Measurements from ENCODE around the gene SCAPER.

Gene SCAPER

DNA sequence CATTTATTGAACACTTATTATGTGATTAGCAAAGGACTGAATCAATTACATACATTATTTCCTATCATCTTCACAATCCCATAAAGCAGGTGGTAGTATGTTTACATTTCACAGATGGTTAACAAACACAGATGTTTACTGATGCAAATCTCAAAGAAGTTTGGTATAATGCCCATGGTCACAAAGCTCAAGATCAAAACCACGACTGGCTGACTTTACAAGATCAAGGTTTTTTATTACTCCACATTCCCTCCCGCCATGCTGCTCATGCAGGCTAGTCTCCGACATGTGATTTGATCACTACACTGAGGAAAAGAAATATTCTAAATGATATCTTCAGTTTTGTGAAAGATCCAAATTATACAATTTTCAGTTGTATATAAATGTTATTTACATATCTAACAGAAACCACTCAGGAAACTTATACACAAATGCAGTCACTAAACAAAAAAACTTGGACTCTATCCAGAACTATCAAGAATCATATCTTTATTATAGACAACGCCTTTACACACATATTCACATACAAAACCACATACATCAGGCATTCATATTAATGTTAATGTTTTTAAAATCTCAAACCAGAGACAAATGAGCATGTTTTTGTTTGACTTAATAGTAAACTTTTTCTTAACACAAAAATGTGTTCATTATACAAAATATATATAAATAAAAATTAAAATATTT lies 235.5 kb downstream of the SCAPER start:
- TF ChIP-seq FOXP2 (optimal IDR thresholded peaks at IDR 0.05; ENCODE audit: borderline replicate concordance, extremely low read depth, extremely low read length, insufficient read depth) (no peak), TAF1 (IDR thresholded peaks at IDR 0.05; ENCODE audit: borderline replicate concordance, insufficient read depth, low read length) (no peak)

DNA sequence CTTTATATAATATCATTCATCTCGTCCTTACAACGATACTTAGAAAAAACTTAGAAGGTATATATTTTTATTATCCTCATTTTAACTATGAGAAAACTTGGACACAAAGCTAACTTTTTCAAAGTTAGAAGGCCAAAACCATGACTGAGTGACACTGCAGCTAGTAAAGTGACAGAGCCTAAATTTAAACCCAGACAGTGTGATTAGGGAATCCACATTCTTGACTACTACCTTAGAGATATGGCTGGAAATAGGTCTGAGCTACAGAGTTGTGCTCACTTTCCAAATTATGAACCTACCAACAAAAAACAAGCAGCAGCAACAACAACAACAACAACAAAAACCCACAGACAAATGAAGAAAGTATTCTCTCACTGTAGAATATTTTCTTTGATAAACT lies 236.2 kb downstream of the SCAPER start:
- TF ChIP-seq REST (IDR thresholded peaks at IDR 0.05; ENCODE audit: insufficient read depth in 1 of 2, low read depth in 2 of 2, low read length in 2 of 2): no peak
- TF ChIP-seq SIN3A (IDR thresholded peaks at IDR 0.05; ENCODE audit: borderline replicate concordance, insufficient read depth, low read length): no peak

GRCh38 chr15:76667943-76668715 lies 237.0 kb downstream of the SCAPER start:
- TF ChIP-seq FOXP2 (optimal IDR thresholded peaks at IDR 0.05; ENCODE audit: borderline replicate concordance, extremely low read depth, extremely low read length, insufficient read depth) (no peak), REST (IDR thresholded peaks at IDR 0.05; ENCODE audit: insufficient read depth in 1 of 2, low read depth in 2 of 2, low read length in 2 of 2) (no peak), POLR2AphosphoS5 (IDR thresholded peaks at IDR 0.05; ENCODE audit: low read depth, low read length) (no peak)

DNA sequence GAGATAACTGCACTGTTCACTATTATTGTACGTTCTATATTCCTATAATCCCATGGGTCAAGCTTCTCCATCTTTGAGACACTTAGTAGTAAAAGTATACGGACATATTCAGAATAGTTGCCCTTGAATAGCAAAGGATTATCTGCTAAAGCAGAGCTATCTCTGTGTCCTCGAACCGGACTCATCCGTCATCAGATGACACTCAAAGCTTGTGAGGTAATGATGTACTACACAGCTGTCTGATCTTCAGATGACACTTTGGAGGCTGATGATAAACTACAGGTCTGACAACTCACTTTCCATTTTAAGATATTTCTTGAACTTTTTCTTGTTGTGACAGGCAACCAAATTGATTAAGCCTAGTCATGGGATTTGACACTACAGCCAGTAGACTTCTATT lies 240.2 kb downstream of the SCAPER start:
- TF ChIP-seq REST (IDR thresholded peaks at IDR 0.05; ENCODE audit: insufficient read depth in 1 of 2, low read depth in 2 of 2, low read length in 2 of 2) (no peak), SIN3A (IDR thresholded peaks at IDR 0.05; ENCODE audit: borderline replicate concordance, insufficient read depth, low read length) (no peak), TAF1 (IDR thresholded peaks at IDR 0.05; ENCODE audit: borderline replicate concordance, insufficient read depth, low read length) (no peak), FOXP2 (optimal IDR thresholded peaks at IDR 0.05; ENCODE audit: borderline replicate concordance, extremely low read depth, extremely low read length, insufficient read depth) (no peak), POLR2AphosphoS5 (IDR thresholded peaks at IDR 0.05; ENCODE audit: low read depth, low read length) (no peak)

DNA sequence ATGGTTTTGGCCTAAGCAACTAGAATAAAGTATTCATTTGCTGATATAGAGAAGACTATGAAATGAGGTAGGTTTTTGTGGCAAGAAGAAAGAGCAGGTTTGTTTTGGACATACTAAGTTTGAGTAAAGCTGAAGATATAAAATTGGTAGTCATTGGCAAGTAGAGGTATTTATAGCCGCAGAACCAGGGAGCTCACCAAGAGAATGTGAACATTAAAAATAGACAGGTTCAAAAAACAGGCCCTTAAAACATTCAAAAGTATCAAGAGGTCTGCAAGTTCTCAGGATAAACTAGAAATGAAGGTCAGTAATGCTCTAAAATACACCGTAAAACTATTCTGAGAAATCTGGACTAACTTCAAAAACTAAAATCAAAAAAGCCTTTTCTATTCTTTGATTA lies 240.7 kb downstream of the SCAPER start:
- TF ChIP-seq POLR2AphosphoS5 (IDR thresholded peaks at IDR 0.05; ENCODE audit: low read depth, low read length): no peak
- no peak for TF ChIP-seq TAF1 (IDR thresholded peaks at IDR 0.05; ENCODE audit: borderline replicate concordance, insufficient read depth, low read length)
- no peak for TF ChIP-seq SIN3A (IDR thresholded peaks at IDR 0.05; ENCODE audit: borderline replicate concordance, insufficient read depth, low read length)
- no peak for TF ChIP-seq FOXP2 (optimal IDR thresholded peaks at IDR 0.05; ENCODE audit: borderline replicate concordance, extremely low read depth, extremely low read length, insufficient read depth)
- no peak for TF ChIP-seq REST (IDR thresholded peaks at IDR 0.05; ENCODE audit: insufficient read depth in 1 of 2, low read depth in 2 of 2, low read length in 2 of 2)

All from PFSK-1 (cell line).